BLaER1 (cell line): ENCODE measurements around the gene C10orf53.
A peak's percentile ranks its signal among the peaks of the same experiment; 100 is the strongest.

Experiments used
- H3K27ac ChIP-seq: shearing (Covaris generic); formaldehyde crosslinking; 2 replicates; pipeline ENCODE4 v1.8.1; 2022
- H3K27me3 ChIP-seq: shearing (Covaris generic); formaldehyde crosslinking; 2 replicates; pipeline ENCODE4 v1.8.1; 2022
- H3K36me3 ChIP-seq: shearing (Covaris generic); formaldehyde crosslinking; 2 replicates; pipeline ENCODE4 v1.8.1; 2022
- H3K4me1 ChIP-seq: shearing (Covaris generic); formaldehyde crosslinking; 2 replicates; pipeline ENCODE4 v1.8.1; 2022
- H3K4me2 ChIP-seq: shearing (Covaris generic); formaldehyde crosslinking; 2 replicates; pipeline ENCODE4 v1.8.1; 2022
- H3K4me3 ChIP-seq: shearing (Covaris generic); formaldehyde crosslinking; 2 replicates; pipeline ENCODE4 v1.8.1; 2022
- H3K9ac ChIP-seq: shearing (Covaris generic); formaldehyde crosslinking; 2 replicates; pipeline ENCODE4 v1.8.1; 2022
- H3K9me3 ChIP-seq: shearing (Covaris generic); formaldehyde crosslinking; 2 replicates; pipeline ENCODE4 v1.8.1; 2022
- H4K20me1 ChIP-seq: shearing (Covaris generic); formaldehyde crosslinking; 2 replicates; pipeline ENCODE4 v1.8.1; 2022
- Cebpa-rat ChIP-seq: shearing (Covaris generic); IDR thresholded peaks from 2 replicates; pipeline ENCODE4 v1.8.1; 2022

C10orf53 gene

GRCh38 chr10:49735161-49735560 is 55.7 kb downstream of the C10orf53 start:
- Histone ChIP-seq H3K36me3 (no peaks in the 10 kb centered on the region), H4K20me1 (no peaks in the 10 kb centered on the region)

GRCh38 chr10:49735848-49736563 is 56.6 kb downstream of the C10orf53 start:
- Histone ChIP-seq H3K4me1 (peaks cover 15% of the 10 kb centered on the region), H3K27ac (no peak overlapping the region), H3K9ac (no peak overlapping the region), H3K9me3 (no peaks in the 10 kb centered on the region), H3K27me3 (no peaks in the 10 kb centered on the region), H3K4me2 (no peak overlapping the region), H4K20me1 (no peaks in the 10 kb centered on the region), H3K36me3 (no peaks in the 10 kb centered on the region), H3K4me3 (no peak overlapping the region)
- no peak for TF ChIP-seq Cebpa-rat

More at GRCh38 chr10:49735161-49735560, 55.7 kb downstream of the C10orf53 start:
- no peak overlapping the region for H3K4me3 ChIP-seq
- no peak overlapping the region for H3K4me2 ChIP-seq
- H3K4me1 ChIP-seq = peaks cover 15% of the 10 kb centered on the region
- no peak for TF ChIP-seq Cebpa-rat
- H3K9me3 ChIP-seq = no peaks in the 10 kb centered on the region
- H3K9ac ChIP-seq = no peak overlapping the region
- H3K27ac ChIP-seq = no peak overlapping the region
- H3K27me3 ChIP-seq = no peaks in the 10 kb centered on the region

GRCh38 chr10:49736564-49737113 is 57.2 kb downstream of the C10orf53 start:
- Histone ChIP-seq H3K9me3 (no peaks in the 10 kb centered on the region), H3K27ac (no peak overlapping the region), H3K4me3 (no peak overlapping the region), H4K20me1 (no peaks in the 10 kb centered on the region), H3K4me2 (0 out of 2 replicates have a peak overlapping the region, but pooled peaks have one; percentile 7), H3K36me3 (no peaks in the 10 kb centered on the region), H3K9ac (no peak overlapping the region), H3K4me1 (peaks cover 15% of the 10 kb centered on the region), H3K27me3 (no peaks in the 10 kb centered on the region)
- TF ChIP-seq Cebpa-rat = no peak

- H3K4me2 ChIP-seq = no peak overlapping the region
- no peak overlapping the region for H3K4me3 ChIP-seq
- H3K27me3 ChIP-seq = no peaks in the 10 kb centered on the region
- H3K4me1 ChIP-seq = peaks cover 15% of the 10 kb centered on the region
- H3K27ac ChIP-seq = no peak overlapping the region
- no peaks in the 10 kb centered on the region for H3K9me3 ChIP-seq
- TF ChIP-seq Cebpa-rat = no peak
- no peaks in the 10 kb centered on the region for H3K36me3 ChIP-seq
- no peaks in the 10 kb centered on the region for H4K20me1 ChIP-seq
- H3K9ac ChIP-seq = no peak overlapping the region
Measured at GRCh38 chr10:49737474-49738201, 58.2 kb downstream of the C10orf53 start.

- Histone ChIP-seq H4K20me1 (no peaks in the 10 kb centered on the region), H3K27ac (no peak overlapping the region), H3K4me1 (peaks cover 11% of the 10 kb centered on the region), H3K27me3 (no peaks in the 10 kb centered on the region), H3K36me3 (no peaks in the 10 kb centered on the region), H3K4me2 (no peak overlapping the region), H3K9me3 (no peaks in the 10 kb centered on the region), H3K9ac (no peak overlapping the region), H3K4me3 (no peak overlapping the region)
- no peak for TF ChIP-seq Cebpa-rat
Measured at GRCh38 chr10:49738616-49739360, 59.3 kb downstream of the C10orf53 start.

GRCh38 chr10:49739426-49739825 is 60.0 kb downstream of the C10orf53 start:
- Histone ChIP-seq H3K9me3 (no peaks in the 10 kb centered on the region), H3K27ac (no peak overlapping the region), H3K36me3 (no peaks in the 10 kb centered on the region), H3K27me3 (no peaks in the 10 kb centered on the region), H3K4me1 (peaks cover 17% of the 10 kb centered on the region), H3K4me3 (no peak overlapping the region), H4K20me1 (no peaks in the 10 kb centered on the region), H3K4me2 (no peak overlapping the region), H3K9ac (no peak overlapping the region)
- TF ChIP-seq Cebpa-rat = no peak

- no peak for TF ChIP-seq Cebpa-rat
- H3K4me2 ChIP-seq = no peak overlapping the region
- no peak overlapping the region for H3K27ac ChIP-seq
Measured at GRCh38 chr10:49740346-49741107, 61.1 kb downstream of the C10orf53 start.

GRCh38 chr10:49741108-49741995 is 61.9 kb downstream of the C10orf53 start:
- Histone ChIP-seq H3K9me3 (no peaks in the 10 kb centered on the region), H3K36me3 (no peaks in the 10 kb centered on the region), H4K20me1 (no peaks in the 10 kb centered on the region), H3K4me3 (no peak overlapping the region), H3K4me1 (peaks cover 18% of the 10 kb centered on the region), H3K27me3 (no peaks in the 10 kb centered on the region), H3K4me2 (no peak overlapping the region), H3K9ac (no peak overlapping the region), H3K27ac (no peak overlapping the region)
- no peak for TF ChIP-seq Cebpa-rat

More at GRCh38 chr10:49740346-49741107, 61.1 kb downstream of the C10orf53 start:
- Histone ChIP-seq H3K9ac (no peak overlapping the region), H3K4me1 (peaks cover 19% of the 10 kb centered on the region), H3K4me3 (no peak overlapping the region), H4K20me1 (no peaks in the 10 kb centered on the region), H3K27me3 (no peaks in the 10 kb centered on the region), H3K9me3 (no peaks in the 10 kb centered on the region), H3K36me3 (no peaks in the 10 kb centered on the region)
